Measurements from ENCODE around the gene OSBPL1A.
A peak's percentile ranks its signal among the peaks of the same experiment; 100 is the strongest.

The OSBPL1A gene

GRCh38 chr18:24234330-24234729 is 163.3 kb downstream of the OSBPL1A start:
- Histone ChIP-seq H3K27ac (ENCODE audit: low read depth, low read length) (no peak overlapping the region), H3K27me3 (ENCODE audit: control insufficient read depth in 1 of 2, insufficient read depth in 2 of 2, low read length in 2 of 2) (no peaks in the 10 kb centered on the region), H3K4me1 (ENCODE audit: insufficient read depth, low read length) (peaks cover 22% of the 10 kb centered on the region), H3K4me3 (ENCODE audit: low read depth in 1 of 2, low read length in 2 of 2) (no peak overlapping the region), H3K9me3 (ENCODE audit: low read length) (no peaks in the 10 kb centered on the region), H3K9ac (ENCODE audit: low read length) (no peak overlapping the region), H3K36me3 (ENCODE audit: insufficient read depth, low read length) (peaks cover 30% of the 10 kb centered on the region)

- H3K27ac ChIP-seq (ENCODE audit: low read depth, low read length) = no peak overlapping the region
- H3K27me3 ChIP-seq (ENCODE audit: control insufficient read depth in 1 of 2, insufficient read depth in 2 of 2, low read length in 2 of 2) = no peaks in the 10 kb centered on the region
- H3K9me3 ChIP-seq (ENCODE audit: low read length) = no peaks in the 10 kb centered on the region
- H3K9ac ChIP-seq (ENCODE audit: low read length) = no peak overlapping the region
- H3K4me1 ChIP-seq (ENCODE audit: insufficient read depth, low read length) = peaks cover 31% of the 10 kb centered on the region
- peaks cover 20% of the 10 kb centered on the region for H3K36me3 ChIP-seq (ENCODE audit: insufficient read depth, low read length)
- H3K4me3 ChIP-seq (ENCODE audit: low read depth in 1 of 2, low read length in 2 of 2) = no peak overlapping the region
Observed at GRCh38 chr18:24232800-24233199, 164.8 kb downstream of the OSBPL1A start.

- H3K4me3 ChIP-seq (ENCODE audit: low read depth in 1 of 2, low read length in 2 of 2) = no peak overlapping the region
- H3K4me1 ChIP-seq (ENCODE audit: insufficient read depth, low read length) = peaks cover 31% of the 10 kb centered on the region
- no peaks in the 10 kb centered on the region for H3K9me3 ChIP-seq (ENCODE audit: low read length)
- peak overlapping the region; percentile 82 for H3K27ac ChIP-seq (ENCODE audit: low read depth, low read length)
- H3K9ac ChIP-seq (ENCODE audit: low read length) = no peak overlapping the region
- peaks cover 20% of the 10 kb centered on the region for H3K36me3 ChIP-seq (ENCODE audit: insufficient read depth, low read length)
- H3K27me3 ChIP-seq (ENCODE audit: control insufficient read depth in 1 of 2, insufficient read depth in 2 of 2, low read length in 2 of 2) = no peaks in the 10 kb centered on the region
Observed at GRCh38 chr18:24231773-24232735, 165.6 kb downstream of the OSBPL1A start.

GRCh38 chr18:24230766-24231165 is 166.9 kb downstream of the OSBPL1A start:
- Histone ChIP-seq H3K4me1 (ENCODE audit: insufficient read depth, low read length) (peaks cover 31% of the 10 kb centered on the region), H3K9me3 (ENCODE audit: low read length) (no peaks in the 10 kb centered on the region), H3K27ac (ENCODE audit: low read depth, low read length) (no peak overlapping the region), H3K9ac (ENCODE audit: low read length) (no peak overlapping the region), H3K27me3 (ENCODE audit: control insufficient read depth in 1 of 2, insufficient read depth in 2 of 2, low read length in 2 of 2) (no peaks in the 10 kb centered on the region), H3K4me3 (ENCODE audit: low read depth in 1 of 2, low read length in 2 of 2) (no peak overlapping the region), H3K36me3 (ENCODE audit: insufficient read depth, low read length) (peaks cover 8% of the 10 kb centered on the region)

DNA sequence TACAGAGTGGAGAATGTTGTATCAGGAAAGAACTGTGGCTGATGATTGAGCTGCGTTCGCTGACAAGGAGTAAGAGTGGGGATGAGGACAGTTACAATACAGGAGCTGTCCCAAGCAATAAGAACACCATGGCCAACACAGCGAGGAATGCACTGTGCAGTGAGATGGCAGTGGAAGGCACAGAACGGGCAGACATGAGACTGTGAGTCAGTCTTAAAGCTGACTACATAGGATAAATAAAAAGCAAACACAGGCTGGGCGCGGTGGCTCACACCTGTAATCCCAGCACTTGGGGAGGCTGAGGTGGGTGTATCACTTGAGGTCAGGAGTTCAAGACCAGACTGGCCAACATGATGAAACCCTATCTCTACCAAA is 169.0 kb downstream of the OSBPL1A start:
- Histone ChIP-seq H3K27ac (ENCODE audit: low read depth, low read length) (no peak overlapping the region), H3K27me3 (ENCODE audit: control insufficient read depth in 1 of 2, insufficient read depth in 2 of 2, low read length in 2 of 2) (no peaks in the 10 kb centered on the region), H3K4me3 (ENCODE audit: low read depth in 1 of 2, low read length in 2 of 2) (no peak overlapping the region), H3K36me3 (ENCODE audit: insufficient read depth, low read length) (peaks cover 9% of the 10 kb centered on the region), H3K9ac (ENCODE audit: low read length) (no peak overlapping the region), H3K9me3 (ENCODE audit: low read length) (no peaks in the 10 kb centered on the region), H3K4me1 (ENCODE audit: insufficient read depth, low read length) (peaks cover 31% of the 10 kb centered on the region)

DNA sequence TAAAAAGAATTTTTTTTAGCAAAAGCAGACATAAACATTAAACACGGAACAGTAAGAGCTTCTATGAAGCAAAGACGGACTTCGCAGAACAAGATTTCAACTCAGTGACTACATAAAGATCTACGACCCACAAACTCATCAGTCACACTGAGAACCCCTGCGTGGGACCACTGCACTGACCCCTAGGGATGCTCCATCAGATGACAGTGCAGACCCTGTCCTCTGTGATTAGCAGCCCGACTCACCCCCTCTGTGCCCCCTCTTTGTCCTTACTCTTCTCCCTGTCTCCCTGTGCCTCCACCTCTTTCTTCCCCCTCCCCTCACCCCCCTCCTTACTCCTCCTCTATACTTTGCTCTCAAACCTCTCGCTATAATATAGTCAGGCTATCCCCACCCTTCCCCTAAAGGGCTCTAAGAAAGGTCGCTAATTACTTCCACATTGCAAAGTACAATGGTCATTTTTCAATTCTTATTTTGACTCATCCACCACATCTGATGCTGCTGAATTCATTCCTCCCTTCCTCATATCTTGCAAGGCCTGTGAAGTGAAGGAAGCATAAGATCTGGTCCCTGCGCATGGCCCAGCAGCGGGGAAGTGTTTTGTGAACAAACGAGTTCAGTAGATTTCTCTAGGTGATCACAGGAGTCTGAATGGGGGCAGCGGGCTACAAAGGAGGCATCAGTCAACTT is 169.5 kb downstream of the OSBPL1A start:
- Histone ChIP-seq H3K9me3 (ENCODE audit: low read length) (no peaks in the 10 kb centered on the region), H3K27me3 (ENCODE audit: control insufficient read depth in 1 of 2, insufficient read depth in 2 of 2, low read length in 2 of 2) (no peaks in the 10 kb centered on the region), H3K9ac (ENCODE audit: low read length) (no peak overlapping the region), H3K4me3 (ENCODE audit: low read depth in 1 of 2, low read length in 2 of 2) (no peak overlapping the region), H3K27ac (ENCODE audit: low read depth, low read length) (no peak overlapping the region), H3K4me1 (ENCODE audit: insufficient read depth, low read length) (peaks cover 31% of the 10 kb centered on the region), H3K36me3 (ENCODE audit: insufficient read depth, low read length) (peaks cover 9% of the 10 kb centered on the region)

DNA sequence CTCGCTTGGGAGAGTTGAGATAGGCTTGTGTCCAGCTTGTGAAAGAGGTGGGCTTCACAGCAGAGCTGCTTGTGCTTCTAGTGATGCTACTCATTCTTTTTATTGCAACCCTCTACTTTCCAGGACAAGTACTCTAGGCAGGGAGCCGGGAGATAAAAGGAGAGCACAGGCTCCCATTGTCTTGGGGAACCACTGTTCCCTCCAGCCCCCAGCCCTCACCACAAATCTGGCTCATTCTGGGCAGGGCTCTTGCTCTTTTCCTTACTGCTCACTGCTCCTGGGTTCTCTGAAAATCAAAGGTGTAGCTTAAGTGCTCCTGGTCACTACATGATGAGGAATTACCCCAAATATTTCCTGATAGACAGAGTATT is 177.3 kb downstream of the OSBPL1A start:
- Histone ChIP-seq H3K4me1 (ENCODE audit: insufficient read depth, low read length) (peaks cover 12% of the 10 kb centered on the region), H3K9me3 (ENCODE audit: low read length) (no peaks in the 10 kb centered on the region), H3K27me3 (ENCODE audit: control insufficient read depth in 1 of 2, insufficient read depth in 2 of 2, low read length in 2 of 2) (no peaks in the 10 kb centered on the region), H3K36me3 (ENCODE audit: insufficient read depth, low read length) (peaks cover 9% of the 10 kb centered on the region), H3K4me3 (ENCODE audit: low read depth in 1 of 2, low read length in 2 of 2) (no peak overlapping the region), H3K9ac (ENCODE audit: low read length) (no peak overlapping the region), H3K27ac (ENCODE audit: low read depth, low read length) (no peak overlapping the region)

DNA sequence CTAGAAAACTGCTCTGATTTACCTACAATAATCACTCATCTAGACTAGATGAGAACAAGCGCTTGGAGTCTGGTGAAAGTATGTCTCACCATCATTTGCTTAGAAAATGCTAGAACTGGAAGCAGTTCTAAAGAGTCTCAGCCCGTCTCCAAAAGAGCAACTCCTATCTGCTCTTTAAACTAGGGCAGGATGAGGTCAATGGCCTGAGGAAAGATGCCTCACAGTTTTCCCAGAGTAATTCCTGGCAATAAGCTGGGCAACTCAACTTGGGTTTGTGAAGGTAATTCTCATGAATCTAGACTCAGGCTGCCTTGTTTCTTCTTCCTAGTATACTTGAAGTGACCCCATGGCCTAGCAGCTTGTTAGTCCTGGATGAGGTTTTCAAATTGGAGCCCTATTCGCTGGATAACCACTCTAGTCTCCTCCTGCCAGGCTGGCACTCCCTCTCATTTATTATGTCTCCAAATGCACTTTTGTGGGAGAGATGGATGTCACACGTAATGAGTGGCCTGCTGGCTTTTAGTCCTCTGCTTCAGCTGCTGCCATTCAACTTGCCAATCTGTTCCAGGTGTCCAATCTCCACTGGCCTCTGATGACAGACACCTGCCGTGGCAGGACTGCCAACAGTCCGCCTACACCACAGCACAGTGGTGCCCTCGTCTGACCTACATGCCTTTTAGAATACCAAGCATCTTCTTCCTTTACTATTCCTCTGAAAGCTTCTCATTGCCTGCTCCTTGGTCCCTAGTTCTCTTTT is 177.9 kb downstream of the OSBPL1A start:
- Histone ChIP-seq H3K9me3 (ENCODE audit: low read length) (no peaks in the 10 kb centered on the region), H3K36me3 (ENCODE audit: insufficient read depth, low read length) (peaks cover 5% of the 10 kb centered on the region), H3K4me3 (ENCODE audit: low read depth in 1 of 2, low read length in 2 of 2) (no peak overlapping the region), H3K9ac (ENCODE audit: low read length) (no peak overlapping the region), H3K27me3 (ENCODE audit: control insufficient read depth in 1 of 2, insufficient read depth in 2 of 2, low read length in 2 of 2) (no peaks in the 10 kb centered on the region), H3K27ac (ENCODE audit: low read depth, low read length) (no peak overlapping the region), H3K4me1 (ENCODE audit: insufficient read depth, low read length) (peaks cover 12% of the 10 kb centered on the region)

GRCh38 chr18:24214913-24215312 is 182.7 kb downstream of the OSBPL1A start:
- no peaks in the 10 kb centered on the region for H3K9me3 ChIP-seq (ENCODE audit: low read length)
- H3K4me1 ChIP-seq (ENCODE audit: insufficient read depth, low read length) = peaks cover 7% of the 10 kb centered on the region
- H3K4me3 ChIP-seq (ENCODE audit: low read depth in 1 of 2, low read length in 2 of 2) = no peak overlapping the region
- H3K27me3 ChIP-seq (ENCODE audit: control insufficient read depth in 1 of 2, insufficient read depth in 2 of 2, low read length in 2 of 2) = no peaks in the 10 kb centered on the region
- no peak overlapping the region for H3K27ac ChIP-seq (ENCODE audit: low read depth, low read length)
- no peaks in the 10 kb centered on the region for H3K36me3 ChIP-seq (ENCODE audit: insufficient read depth, low read length)
- H3K9ac ChIP-seq (ENCODE audit: low read length) = no peak overlapping the region

DNA sequence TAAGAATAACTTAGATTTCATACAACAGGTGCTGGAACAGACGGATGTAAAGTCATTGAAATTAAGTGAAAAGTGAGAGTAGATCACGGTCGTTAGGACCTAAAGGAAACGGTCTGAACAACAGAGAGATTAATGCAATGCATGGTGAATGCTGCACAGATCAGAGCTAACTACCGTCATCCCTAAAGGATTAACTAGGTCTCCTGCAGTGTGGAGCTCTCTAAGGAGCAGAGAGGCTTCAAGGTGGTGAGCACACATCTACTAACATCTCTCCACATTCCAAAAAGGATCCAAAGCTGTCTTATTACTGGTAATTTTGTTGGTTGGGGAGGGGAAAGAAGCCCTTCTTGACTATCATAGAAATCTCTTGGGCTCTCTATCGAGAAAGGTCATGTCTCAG is 183.5 kb downstream of the OSBPL1A start:
- H3K27me3 ChIP-seq (ENCODE audit: control insufficient read depth in 1 of 2, insufficient read depth in 2 of 2, low read length in 2 of 2) = no peaks in the 10 kb centered on the region
- peaks cover 5% of the 10 kb centered on the region for H3K4me1 ChIP-seq (ENCODE audit: insufficient read depth, low read length)
- no peaks in the 10 kb centered on the region for H3K9me3 ChIP-seq (ENCODE audit: low read length)
- no peaks in the 10 kb centered on the region for H3K36me3 ChIP-seq (ENCODE audit: insufficient read depth, low read length)
- H3K4me3 ChIP-seq (ENCODE audit: low read depth in 1 of 2, low read length in 2 of 2) = no peak overlapping the region
- H3K27ac ChIP-seq (ENCODE audit: low read depth, low read length) = peak overlapping the region; percentile 12
- no peak overlapping the region for H3K9ac ChIP-seq (ENCODE audit: low read length)

- Histone ChIP-seq H3K9me3 (ENCODE audit: low read length) (no peaks in the 10 kb centered on the region), H3K4me3 (ENCODE audit: low read depth in 1 of 2, low read length in 2 of 2) (no peak overlapping the region), H3K9ac (ENCODE audit: low read length) (no peak overlapping the region), H3K4me1 (ENCODE audit: insufficient read depth, low read length) (peaks cover 5% of the 10 kb centered on the region), H3K27me3 (ENCODE audit: control insufficient read depth in 1 of 2, insufficient read depth in 2 of 2, low read length in 2 of 2) (no peaks in the 10 kb centered on the region), H3K27ac (ENCODE audit: low read depth, low read length) (no peak overlapping the region), H3K36me3 (ENCODE audit: insufficient read depth, low read length) (no peaks in the 10 kb centered on the region)
Observed at GRCh38 chr18:24212939-24213338, 184.7 kb downstream of the OSBPL1A start.

Measured in muscle layer of colon (tissue), 2 donors.